ENCODE data around the gene MAPRE2. TPM values are rescaled to one million over a fixed set of nuclear protein-coding genes. Genes with fewer than 3 reads are reported as not detected.
A peak's percentile ranks its signal among the peaks of the same experiment; 100 is the strongest.

MAPRE2 gene
- total RNA-seq, 2 donors from 2014 or later, result 30.8 to 31.6 TPM

DNA sequence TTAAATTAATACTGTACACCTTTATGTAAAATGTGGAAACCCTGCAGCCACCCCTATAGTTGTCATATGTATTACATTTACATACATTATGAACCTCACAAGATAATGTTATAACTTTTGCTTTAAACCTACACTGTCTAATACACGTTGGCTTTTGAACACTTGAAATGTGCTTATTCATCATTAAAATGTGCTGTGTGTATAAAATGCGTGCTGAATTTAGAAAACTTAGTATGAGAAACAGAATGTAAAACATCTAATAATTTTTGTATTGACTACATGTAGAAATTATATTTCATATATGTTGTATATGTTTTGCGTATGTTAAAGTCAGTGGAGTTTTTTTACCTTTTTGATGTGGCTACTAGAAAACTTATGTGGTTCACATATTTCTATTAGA lies 68.8 kb downstream of the MAPRE2 start:
- ATAC-seq (no peak), DNase-seq (no peak)
- intact Hi-C loops (cut with DNase I, micrococcal nuclease), result no loop called here

DNA sequence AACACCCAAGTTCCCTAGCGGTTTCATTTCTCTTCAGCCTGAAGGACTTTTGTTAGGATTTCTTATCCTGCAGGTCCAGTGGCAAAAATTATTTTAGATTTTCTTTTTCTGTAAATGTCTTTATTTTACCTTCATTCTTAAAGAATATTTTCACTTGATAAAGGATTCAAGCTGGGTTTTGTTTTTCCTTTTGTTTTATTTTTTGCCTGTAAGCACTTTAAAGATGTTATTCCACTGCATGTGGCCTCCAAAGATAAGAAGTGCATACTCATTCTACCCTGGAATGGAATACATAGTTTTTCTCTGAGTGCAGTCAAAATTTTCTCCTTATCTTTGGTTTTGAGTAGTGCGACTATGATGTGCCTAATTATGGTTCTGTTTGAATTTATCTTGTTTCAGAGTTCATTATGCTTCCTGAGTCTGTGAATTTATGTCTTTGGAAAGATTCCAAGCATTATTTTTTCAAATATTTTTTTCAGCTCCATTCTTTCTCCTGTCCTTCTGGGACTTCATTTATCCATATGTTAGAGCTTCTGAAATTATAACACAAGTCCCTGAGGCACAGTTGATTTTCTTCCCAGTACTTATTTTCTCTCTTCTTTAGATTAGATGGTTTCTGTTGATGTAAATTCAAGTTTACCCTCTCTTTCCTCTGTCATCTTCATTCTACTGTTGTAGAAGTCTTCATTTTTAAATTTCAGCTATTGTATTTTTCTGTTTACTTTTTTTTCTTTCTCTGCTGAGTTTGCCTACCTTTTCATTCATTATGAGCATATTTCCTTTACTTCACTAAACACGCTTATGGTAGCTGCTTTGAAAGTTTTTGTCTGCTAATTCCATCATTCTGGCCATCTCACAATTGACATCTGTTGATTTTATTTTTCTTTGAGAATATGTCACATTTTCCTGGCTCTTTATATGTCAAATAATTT lies 69.6 kb downstream of the MAPRE2 start:
- ATAC-seq (no peak), DNase-seq (no peak)
- intact Hi-C loops (cut with DNase I, micrococcal nuclease), result no loop called here

DNA sequence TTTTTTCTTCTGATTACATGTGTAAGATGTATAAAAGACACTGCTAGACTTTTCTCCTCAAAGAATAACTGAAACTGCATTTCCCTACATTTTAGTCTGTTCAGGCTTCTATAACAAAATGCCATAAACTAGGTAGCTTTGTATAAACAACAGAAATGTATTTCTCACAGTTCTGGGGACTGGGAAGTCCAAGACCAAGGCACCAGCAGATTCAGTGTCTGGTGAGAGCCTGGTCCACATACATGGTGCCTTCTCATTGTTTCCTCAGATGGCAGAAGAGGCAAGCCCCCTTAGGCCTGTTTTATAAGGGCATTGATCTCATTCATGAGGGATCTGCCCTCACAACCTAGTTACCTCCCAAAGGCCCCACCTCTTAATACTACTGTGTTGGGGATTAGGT lies 71.5 kb downstream of the MAPRE2 start:
- DNase-seq (no peak), ATAC-seq (no peak)
- intact Hi-C loops (cut with DNase I, micrococcal nuclease), result no loop called here

DNA sequence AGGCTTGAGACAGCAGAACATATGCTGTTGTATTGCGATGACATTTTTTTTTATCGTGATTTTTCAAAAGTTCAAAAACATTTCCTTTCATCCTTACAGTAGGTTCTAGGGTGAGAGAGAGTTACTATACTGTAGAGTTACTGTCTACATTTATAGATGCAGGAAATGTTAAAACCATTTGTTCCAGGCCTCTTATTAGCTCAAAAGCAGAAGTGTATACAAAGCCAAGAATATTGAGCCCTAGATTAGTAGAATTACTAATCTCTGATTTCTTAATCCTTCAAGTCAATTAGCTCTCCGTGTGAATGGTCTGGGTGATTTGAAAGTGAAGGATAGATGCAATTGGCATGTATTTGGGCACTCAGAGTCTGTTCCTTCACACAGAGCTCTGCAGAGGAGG lies 73.1 kb downstream of the MAPRE2 start:
- intact Hi-C loops (cut with DNase I, micrococcal nuclease), result no loop called here
- ATAC-seq, result no peak
- DNase-seq, result no peak

- DNase-seq, result no peak
- no peak for ATAC-seq
- intact Hi-C loops (cut with DNase I, micrococcal nuclease), result no loop called here
Observed at GRCh38 chr18:35116784-35117318, 75.6 kb downstream of the MAPRE2 start.

- DNase-seq, result no peak
- no peak for ATAC-seq
- intact Hi-C loops (cut with DNase I, micrococcal nuclease), result no loop called here
Observed at GRCh38 chr18:35117372-35117771, 76.2 kb downstream of the MAPRE2 start.

GRCh38 chr18:35117951-35118411 lies 76.8 kb downstream of the MAPRE2 start:
- intact Hi-C loops (cut with DNase I, micrococcal nuclease), result no loop called here
- no peak for DNase-seq
- peak; percentile 22 for ATAC-seq

- DNase-seq (no peak), ATAC-seq (no peak)
- intact Hi-C loops (cut with DNase I, micrococcal nuclease), result no loop called here
Observed at GRCh38 chr18:35118641-35119040, 77.4 kb downstream of the MAPRE2 start.

GRCh38 chr18:35121038-35121437 lies 79.8 kb downstream of the MAPRE2 start:
- DNase-seq (no peak), ATAC-seq (no peak)
- intact Hi-C loops (cut with DNase I, micrococcal nuclease), result no loop called here

DNA sequence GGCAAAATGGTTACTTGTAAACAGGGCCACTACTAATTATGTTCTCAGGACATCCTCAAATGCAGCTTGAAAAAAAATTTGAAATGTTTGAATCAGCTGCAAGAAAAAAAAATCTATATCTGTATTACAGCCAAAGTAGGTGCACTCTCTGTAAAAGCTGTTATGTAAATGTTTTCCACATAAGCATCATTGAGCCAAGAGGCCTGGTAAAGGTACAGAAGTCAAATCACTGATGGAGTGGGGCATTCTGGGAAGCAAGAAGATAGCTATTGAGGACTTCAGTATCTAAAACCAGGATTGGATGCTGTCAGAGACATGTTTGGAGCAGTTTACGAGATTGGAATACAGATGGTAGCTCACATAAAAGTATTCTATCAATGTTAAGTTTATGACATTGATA lies 80.3 kb downstream of the MAPRE2 start:
- ATAC-seq (no peak), DNase-seq (no peak)
- intact Hi-C loops (cut with DNase I, micrococcal nuclease), result no loop called here

DNA sequence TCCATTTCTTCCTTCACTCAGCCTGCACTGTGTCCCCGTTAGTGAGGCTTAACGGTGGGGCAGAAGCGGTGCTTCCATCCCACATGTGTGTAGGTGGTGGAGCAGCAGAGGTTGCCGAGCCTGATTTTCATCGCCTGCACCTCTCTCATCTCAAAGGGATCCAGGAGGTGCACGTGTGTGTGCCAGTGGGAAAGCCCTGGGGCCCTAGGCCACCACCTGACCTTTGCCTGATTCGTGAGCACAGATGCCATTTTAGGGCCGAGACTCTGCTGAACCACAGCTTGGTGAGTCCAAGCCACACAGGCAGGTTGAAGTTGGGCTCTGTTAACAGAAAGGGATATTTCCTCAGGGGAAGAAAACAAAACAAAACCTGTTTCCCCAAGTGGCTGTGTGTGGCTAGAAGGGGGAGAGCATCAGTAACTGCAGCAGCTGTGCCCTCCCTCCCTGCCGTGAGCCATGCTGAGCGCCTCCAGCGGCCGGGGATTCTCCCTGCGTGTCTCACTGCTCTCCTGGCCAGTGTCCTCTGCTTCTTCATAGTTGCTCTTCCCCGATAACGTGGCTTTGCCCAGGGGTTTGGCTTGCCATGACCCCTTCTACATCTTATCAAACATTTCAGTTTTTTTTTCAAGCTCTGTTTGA lies 81.5 kb downstream of the MAPRE2 start:
- DNase-seq (no peak), ATAC-seq (no peak)
- intact Hi-C loops (cut with DNase I, micrococcal nuclease), result no loop called here

- ATAC-seq (no peak), DNase-seq (no peak)
- intact Hi-C loops (cut with DNase I, micrococcal nuclease), result no loop called here
Observed at GRCh38 chr18:35123811-35124210, 82.6 kb downstream of the MAPRE2 start.

DNA sequence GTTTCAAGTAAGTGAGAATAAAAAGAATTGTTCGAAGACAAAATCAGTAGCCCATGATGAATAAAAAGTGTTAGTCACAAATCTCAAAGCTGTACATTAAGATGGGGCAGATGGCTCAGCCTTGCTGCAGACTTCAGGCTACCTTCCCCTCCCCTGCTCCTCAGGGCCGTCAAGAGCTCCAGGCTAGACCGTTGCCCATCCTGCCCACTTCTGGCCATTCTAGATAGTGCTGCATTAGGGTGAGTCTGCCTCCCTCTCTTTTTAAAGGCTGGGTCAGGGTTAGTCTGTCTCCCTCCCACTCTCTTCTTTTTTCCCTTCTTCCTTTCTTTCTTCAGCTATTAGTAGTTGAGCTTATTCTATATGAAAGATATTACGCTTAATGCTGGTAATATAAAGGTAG lies 86.0 kb downstream of the MAPRE2 start:
- no peak for ATAC-seq
- intact Hi-C loops (cut with DNase I, micrococcal nuclease), result no loop called here
- DNase-seq, result no peak

- intact Hi-C loops (cut with DNase I, micrococcal nuclease), result no loop called here
- ATAC-seq (no peak), DNase-seq (no peak)
Observed at GRCh38 chr18:35128675-35129074, 87.5 kb downstream of the MAPRE2 start.

- intact Hi-C loops (cut with DNase I, micrococcal nuclease), result no loop called here
- ATAC-seq, result no peak
- no peak for DNase-seq
Observed at GRCh38 chr18:35130236-35130635, 89.0 kb downstream of the MAPRE2 start.

DNA sequence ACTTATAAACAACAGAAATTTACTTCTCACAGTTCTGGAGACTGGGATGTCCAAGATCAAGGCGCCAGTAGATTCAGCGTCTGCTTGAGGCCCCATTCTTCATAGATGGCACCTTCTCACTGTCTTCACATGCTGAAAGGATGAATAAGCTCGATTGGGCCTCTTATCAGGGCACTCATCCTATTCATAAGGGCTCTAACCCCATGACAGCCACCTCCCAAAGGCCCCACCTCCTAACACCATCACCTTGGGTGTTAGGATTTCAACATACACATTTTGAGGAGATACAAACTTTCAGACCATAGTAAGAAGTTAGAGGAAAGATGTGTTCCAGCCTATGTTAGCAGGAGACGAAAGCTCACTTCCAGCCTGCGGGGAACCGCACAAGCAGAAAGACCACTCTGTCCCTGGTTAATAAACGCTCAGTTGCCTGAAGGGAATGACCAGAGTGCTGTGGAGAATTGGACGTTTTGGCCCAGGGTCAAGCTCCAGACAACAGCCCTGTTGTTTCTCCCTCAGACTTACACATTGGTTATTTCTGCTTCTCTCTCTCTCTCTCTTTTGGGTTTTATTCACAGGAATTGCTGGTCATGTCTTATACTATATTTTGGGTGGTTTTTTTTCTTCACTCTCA lies 90.3 kb downstream of the MAPRE2 start:
- intact Hi-C loops (cut with DNase I, micrococcal nuclease), result no loop called here
- ATAC-seq (no peak), DNase-seq (no peak)

- intact Hi-C loops (cut with DNase I, micrococcal nuclease), result no loop called here
- DNase-seq (no peak), ATAC-seq (no peak)
Observed at GRCh38 chr18:35132021-35132902, 91.0 kb downstream of the MAPRE2 start.

DNA sequence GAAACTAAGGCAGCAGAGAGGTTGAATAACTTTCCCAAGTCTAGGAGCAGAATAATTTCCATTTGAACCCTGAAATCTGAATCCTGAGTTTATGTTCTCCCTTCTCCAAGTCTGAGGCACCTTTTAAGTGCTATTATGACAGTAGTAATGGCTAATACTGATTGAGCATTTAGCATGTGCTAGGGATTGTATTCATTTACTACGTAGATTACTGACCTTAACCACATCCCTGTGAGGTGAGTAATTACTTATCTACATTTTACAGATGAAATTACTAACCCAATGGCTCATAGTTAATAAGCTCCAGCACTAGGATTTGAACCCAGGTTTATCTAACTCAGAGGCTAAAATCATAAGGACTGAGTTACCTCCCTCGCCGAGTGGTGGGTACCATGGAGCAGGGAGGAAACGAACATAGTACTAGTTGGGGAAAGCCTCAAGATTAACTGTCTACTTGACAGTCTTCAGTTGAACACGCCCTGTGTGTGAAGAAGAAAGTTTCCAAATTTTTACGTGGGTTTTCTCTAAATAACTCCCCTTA lies 93.0 kb downstream of the MAPRE2 start:
- DNase-seq, result no peak
- ATAC-seq, result no peak
- intact Hi-C loops (cut with DNase I, micrococcal nuclease), result no loop called here

All from left colon (tissue), 2 donors.